ENCODE data around the gene TMEM235.

TMEM235 gene

DNA sequence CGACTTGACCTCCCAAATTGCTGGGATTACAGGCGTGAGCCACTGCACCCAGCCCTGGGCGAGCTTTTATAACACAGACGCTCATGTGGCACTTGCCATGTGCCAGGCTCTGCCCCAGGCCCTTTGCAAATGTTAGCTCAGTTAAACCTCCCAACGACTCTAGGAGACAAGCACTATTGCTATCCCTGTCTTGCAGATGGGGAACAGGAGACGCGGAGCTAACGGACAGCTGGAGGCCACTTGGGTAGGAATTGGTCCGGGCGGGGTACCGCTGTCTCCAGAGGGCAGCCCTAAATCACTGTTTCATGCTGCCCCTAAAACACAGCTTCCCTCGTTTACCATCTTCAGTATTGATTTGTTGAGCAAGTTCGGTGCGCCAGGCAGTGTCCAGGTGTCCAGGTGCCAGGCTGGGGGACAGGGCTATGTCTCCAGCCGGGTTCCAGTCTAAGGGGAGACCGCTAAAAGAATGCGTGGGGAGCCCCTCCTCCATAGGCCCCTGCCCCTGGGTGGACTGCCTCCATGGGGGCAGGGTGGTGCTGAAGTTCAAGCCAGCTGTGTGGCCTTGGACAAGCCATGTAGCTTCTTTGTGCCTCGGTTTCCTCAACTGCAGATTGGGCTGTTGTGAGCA lies 23.7 kb downstream of the TMEM235 start:
- DNase-seq (ENCODE audit: low read depth, low spot score) = no peak

DNA sequence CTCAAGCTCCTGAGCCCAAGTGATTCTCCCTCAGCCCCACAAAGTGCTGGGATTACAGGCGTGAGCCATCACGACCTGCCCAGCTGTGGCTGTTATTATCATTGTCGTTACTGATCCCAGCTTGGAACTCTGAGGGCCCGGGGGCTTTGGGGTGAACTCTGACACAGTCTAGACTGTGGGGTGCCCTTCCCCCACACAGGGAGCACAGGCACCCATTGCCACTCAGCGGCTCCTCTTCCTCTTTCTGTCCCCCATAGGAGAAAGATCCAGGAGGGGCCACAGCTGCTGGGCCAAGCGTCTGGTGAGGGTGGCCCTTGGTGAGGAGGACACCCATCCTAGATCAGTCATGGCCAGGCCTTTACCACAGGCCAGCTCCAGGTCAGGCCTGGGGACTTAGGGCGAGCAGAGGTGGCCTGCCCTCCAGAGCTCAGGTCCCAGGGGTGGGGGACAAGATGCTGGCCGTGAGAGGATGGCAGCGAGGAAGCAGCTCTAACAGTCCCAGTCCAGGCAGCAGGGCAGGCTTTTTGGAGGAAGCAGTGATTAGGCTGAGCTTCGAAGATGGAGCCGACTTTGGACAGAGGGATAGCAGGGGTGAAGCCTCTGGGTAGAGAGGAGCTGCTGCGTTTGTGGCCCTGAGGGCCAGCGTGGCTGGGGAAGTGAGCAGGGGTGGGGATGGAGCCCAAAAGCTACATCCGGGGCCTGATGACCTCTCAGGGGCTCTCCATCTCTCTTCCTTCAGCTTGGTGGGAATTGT lies 24.7 kb downstream of the TMEM235 start:
- no peak for DNase-seq (ENCODE audit: low read depth, low spot score)

- no peak for DNase-seq (ENCODE audit: low read depth, low spot score)
Measured at GRCh38 chr17:78256707-78257591, 25.5 kb downstream of the TMEM235 start.

GRCh38 chr17:78257810-78258322 lies 26.4 kb downstream of the TMEM235 start:
- DNase-seq (ENCODE audit: low read depth, low spot score) = no peak

DNA sequence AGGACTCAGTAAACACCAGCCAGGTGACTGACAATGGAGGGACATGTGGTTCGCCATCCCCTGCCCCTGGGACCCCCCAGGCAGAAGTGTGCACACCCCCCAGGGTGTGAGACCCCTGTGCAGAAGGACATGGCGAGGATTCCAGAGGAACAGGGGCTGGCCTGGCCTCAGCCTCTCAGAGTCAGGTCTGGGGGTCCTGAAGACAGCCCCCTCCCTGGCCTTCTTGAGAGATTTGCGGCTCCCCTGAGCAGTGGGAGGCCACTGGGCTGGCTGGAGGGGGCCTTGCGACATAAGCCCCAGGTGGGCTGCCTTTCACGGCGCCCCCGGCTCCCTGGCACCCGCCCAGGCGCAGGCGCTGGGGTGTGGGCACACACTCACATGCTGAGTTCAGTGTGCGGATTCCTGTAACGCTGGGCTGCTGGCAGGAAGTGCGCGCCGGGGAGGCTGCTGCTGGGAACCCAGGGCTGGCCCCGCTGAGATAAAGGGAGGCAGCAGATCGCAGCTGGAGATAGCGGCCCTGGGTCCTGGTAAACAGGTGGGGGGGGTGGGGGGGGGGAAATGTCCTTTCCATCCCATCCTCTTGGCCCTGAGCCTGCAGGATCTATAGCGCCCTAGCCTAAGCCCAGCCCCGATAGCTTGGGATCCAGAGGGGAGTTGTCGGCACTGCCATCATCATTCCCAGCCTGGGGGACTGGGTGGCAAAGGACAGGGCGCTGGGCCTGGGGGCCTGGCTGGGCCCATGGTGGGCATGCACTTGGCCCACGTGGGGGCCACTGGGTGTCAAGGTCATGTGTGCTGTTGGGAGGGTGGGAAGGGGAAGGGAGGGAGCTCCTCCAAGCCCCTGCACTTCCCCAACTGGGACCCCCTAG lies 27.1 kb downstream of the TMEM235 start:
- no peak for DNase-seq (ENCODE audit: low read depth, low spot score)

GRCh38 chr17:78259192-78259554 lies 27.7 kb downstream of the TMEM235 start:
- DNase-seq (ENCODE audit: low read depth, low spot score) = no peak

DNA sequence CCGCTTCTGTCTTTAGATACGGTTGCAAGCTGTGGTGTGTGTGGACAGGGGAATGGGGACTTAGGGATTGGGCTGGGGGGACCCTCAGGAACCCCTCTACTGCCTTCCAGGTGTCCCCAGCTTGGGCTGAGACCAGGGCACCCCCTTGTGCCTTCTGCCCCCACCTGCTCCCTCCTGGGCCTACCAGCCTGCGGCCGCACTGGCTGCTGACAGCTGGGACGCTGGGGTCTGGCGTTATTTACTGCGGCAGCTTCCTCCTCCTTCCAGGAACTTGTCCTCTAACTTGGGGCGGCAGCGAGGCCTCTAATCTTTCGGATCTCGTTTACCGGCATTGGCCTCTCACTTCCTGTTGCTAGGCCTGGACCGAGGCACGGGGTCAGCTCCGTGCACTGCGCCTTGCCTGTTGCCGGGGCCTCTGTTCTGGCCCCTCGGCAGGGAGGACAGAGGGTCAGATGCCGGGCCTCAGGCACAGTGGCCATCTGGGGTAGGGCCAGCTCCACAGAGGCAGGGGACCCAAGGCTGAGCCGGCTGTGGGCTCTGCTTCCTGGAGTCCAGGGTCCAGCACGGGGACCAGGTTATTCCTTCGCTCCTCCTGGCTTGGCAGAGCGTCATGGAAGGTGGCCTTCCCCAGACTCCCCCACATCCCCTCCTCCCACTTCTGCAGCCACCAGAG lies 31.8 kb downstream of the TMEM235 start:
- DNase-seq (ENCODE audit: low read depth, low spot score) = no peak

GRCh38 chr17:78263736-78264340 lies 32.4 kb downstream of the TMEM235 start:
- DNase-seq (ENCODE audit: low read depth, low spot score) = no peak

DNA sequence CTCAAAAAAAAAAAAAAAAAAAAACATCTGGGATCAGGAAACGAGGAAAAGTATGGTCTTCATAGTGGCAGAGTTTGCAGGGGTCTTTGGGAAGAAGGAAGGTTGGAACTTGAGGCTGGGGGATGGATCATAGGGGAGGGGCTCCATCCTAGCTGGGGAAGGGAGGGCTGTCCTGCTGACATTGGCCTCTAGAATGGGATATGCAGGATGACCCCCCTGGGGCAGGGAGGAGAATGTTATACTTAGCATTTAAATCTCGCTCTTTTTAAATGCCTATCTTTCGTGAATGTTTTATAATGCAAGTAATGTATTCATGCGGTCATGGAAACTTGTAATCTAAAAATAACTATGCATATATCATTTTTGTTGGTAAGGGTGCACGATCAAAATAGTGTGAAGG lies 33.2 kb downstream of the TMEM235 start:
- no peak for DNase-seq (ENCODE audit: low read depth, low spot score)

DNA sequence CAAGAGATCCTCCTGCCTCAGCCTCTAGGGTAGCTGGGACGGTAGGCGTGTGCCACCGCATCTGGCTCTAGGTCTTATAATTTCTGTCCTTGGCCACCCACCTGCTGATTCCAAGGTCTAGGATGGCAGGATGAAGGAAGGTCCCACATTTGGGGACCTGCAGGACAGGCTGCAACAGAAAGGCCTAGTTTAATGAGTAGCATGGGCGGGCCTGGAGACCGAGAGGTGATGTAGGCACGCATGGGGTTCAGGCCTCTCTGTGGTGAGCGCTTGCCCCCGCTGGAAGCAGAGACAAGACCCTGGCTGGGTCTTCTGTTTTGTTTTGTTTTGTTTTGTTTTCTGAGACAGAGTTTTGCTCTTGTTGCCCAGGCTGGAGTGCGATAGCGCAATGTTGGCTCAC lies 33.7 kb downstream of the TMEM235 start:
- no peak for DNase-seq (ENCODE audit: low read depth, low spot score)

GRCh38 chr17:78266231-78266631 lies 34.8 kb downstream of the TMEM235 start:
- DNase-seq (ENCODE audit: low read depth, low spot score) = no peak

DNA sequence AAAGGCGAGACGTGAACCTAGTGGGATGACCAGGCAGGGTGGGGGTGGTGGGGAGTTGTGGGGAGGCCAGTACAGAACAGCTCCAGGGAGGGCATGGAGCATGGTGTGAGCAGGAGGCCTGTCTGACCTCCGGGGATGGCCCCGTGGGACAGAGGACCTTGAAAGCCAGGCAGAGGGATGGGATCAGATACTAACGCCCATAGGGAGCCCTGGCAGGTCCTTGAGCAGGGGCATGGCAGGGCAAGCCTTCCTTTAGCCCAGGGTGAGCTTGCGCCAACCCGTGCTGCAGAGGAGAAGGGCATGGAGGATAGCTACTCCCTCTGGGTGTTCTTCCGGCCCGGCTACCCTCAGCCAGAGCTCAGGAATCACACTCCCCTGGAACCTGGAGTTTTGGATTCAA lies 35.3 kb downstream of the TMEM235 start:
- DNase-seq (ENCODE audit: low read depth, low spot score) = no peak

DNA sequence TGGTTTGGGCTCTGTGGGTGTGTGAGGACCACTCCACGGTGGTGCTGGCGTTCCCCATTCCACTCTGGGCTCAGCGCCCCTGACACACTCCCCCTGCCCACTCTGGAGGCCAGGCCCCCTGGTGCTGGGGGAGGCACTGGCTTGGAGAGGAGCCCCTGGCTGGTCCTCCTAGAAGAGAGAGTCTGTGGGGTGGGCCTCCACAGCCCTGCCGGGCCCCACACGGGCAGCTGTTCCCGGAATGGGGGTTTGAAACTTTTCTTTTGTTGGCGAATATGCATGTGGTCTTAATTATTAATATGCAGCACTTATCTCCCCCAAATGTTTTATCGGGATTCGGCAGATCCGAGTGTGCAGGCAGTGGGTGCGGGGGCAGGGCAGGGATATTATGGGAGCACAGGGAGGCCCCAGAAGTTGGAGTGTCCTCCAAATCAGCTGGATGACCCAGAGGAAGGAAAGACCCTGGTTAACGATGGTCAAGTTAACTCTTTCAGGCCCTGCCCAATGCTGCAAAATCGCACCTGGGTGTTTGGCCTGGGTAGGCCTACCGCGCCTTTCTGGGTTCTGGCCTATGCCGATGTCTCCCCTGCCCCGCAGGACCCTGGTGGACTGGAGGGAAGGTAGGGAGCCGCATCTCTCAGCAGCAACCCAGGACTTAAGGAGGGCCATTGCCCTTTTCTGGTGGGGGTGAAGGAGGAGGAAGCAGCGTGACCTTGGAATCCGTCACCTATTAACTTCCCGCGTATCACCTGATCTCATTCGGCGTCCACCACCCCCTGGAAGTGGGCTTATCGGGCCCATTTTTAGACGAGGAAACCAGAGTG lies 36.0 kb downstream of the TMEM235 start:
- DNase-seq (ENCODE audit: low read depth, low spot score) = no peak

DNA sequence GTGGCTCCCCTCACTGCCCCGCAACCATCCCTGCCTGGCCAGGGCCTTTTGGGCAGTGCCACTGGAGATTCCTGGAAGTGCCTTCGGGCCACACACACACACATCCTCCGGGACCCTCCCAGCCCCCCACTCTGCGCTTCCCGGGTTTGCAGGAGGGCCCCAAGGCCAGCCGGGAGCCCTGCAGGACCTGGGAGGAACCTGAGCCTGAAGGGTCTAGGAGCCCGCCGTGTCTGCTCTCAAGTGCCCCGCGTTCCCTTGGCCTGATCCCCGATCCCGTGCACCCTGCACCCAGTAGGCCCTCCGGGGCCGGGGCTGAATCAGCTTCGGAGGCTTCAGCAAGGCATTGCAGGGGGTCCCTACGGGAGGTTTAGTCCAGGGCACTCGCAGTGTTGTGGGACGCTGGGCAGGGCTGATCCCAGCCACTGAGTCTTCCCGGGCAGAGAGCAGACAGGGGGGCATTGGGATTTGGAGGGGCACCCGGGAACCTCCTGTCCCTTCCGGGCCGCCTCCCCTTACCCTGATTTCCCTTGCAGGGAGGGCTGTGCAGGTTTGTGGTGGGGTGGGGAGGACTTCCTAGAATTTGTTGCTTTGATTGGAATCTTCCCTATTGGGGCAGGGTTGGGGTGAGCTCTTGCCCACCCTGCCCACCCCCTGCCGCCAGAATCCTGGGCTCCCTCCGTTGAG lies 36.9 kb downstream of the TMEM235 start:
- no peak for DNase-seq (ENCODE audit: low read depth, low spot score)

DNA sequence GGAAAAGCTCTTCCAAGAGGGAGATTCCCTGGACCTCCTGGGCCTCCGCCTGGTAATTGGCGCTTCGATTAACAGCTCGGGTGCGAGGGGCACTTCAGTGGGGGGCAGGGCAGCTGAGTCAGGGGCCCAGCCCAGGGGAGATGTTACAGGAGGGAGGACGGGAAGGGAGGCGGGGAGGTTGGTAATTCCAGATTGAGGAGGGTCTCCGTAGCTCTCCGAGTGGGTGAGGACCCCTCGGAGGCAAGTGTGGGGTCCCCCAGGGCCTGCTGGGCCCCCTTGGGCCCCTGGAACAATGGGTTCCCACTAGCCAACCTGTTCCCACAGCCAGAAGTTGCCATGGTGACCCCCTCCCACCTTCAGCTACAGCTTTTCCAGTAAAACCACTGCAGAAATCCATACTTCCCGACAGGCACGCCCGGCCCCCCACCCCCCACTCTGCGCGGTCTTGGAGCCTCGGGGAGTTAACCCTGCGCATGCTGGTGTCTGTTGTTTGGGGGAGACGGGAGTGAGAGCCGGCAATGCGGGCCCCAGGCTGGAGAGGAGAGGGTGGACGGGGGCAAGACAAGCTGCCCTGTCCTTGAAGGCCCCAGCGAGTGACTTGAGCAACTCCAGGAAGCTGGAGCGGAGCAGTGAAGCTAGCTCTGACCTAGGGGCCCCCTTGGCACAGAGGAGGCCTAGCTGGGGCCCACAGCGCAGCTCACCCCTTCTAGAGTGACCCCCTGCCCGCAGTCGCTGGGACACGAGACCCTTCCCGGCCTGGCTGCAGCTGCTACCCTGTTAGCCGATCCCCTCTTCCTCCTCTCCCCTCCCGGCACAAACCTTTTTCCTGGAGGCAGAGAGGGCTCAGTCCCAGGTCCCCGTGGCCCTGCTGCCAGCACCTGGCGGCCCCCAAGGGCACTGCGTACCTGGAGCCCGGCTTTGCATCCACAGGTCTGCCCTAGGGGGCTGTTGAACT lies 37.8 kb downstream of the TMEM235 start:
- DNase-seq (ENCODE audit: low read depth, low spot score) = no peak

DNA sequence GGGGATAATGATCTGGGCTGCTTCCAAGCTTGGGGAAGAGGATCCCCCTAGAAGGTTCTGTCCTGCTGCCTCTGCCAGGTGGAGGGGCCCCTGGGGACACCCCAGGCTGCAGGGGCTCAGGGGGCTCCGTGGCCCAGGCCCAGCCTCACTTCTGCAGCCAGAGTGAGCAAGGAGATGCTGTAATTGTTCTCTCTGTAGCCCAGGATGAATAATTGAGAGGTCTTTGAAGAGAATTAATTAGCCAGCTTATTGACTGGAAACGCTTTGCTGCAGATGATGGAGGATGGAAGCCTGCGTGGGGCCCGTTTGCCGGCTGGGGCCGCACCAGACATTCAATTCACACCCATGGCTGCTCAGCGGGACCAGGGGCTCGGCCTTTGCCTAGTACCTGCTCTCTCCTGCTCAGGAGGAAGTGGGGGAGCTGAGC lies 38.5 kb downstream of the TMEM235 start:
- DNase-seq (ENCODE audit: low read depth, low spot score) = no peak

DNA sequence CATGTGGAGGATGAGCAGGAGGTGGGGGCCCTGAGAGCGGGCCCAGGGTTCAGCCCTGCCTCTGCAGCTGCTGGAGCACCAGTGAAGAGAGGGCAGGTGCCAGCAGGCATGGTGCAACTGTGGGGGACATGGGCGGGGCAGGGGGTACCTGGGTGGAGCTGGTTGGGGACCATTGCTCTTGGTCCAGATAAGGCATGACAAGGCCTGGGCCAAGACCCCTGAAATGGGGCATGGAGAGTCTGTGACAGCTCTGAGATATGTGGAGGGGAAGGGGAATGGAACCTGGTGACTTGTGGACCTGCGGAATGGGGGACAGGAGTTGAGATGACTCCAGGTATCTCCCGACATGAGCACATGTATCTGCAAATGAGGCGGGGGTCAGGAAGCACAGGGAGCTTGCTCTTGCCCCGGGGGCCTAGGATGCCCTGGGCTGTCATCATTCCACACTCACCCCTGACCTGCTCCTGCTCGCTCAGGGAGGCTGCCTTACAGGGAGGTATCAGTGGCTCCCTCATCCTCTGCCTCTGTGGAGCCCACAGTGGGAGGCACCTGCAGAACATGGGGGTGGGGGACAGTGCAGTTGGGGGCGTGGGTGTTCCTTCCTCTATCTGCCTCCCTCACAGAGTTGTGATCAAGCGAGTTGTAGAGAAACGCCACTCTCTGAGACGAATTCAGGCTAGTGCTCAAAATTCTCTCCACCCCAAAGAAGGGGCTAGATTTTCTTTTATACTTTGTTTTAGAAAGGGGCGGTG lies 40.2 kb downstream of the TMEM235 start:
- DNase-seq (ENCODE audit: low read depth, low spot score) = no peak
